ENCODE results near the gene PLB1.

The PLB1 gene

GRCh38 chr2:28602751-28603639 is 107.1 kb downstream of the PLB1 start:
- FAIRE-seq (no peak), DNase-seq (ENCODE audit: insufficient read length, low spot score) (no peak)
- TF ChIP-seq CTCF (IDR thresholded peaks at IDR 0.05; ENCODE audit: insufficient read depth, missing control alignments), result no peak

GRCh38 chr2:28603821-28604220 is 108.0 kb downstream of the PLB1 start:
- DNase-seq (ENCODE audit: insufficient read length, low spot score) (no peak), FAIRE-seq (no peak)
- TF ChIP-seq CTCF (IDR thresholded peaks at IDR 0.05; ENCODE audit: insufficient read depth, missing control alignments), result no peak

- no peak for FAIRE-seq
- no peak for DNase-seq (ENCODE audit: insufficient read length, low spot score)
- TF ChIP-seq CTCF (IDR thresholded peaks at IDR 0.05; ENCODE audit: insufficient read depth, missing control alignments), result no peak
Measured at GRCh38 chr2:28604284-28604843, 108.5 kb downstream of the PLB1 start.

- DNase-seq (ENCODE audit: insufficient read length, low spot score), result no peak
- FAIRE-seq, result no peak
- TF ChIP-seq CTCF (IDR thresholded peaks at IDR 0.05; ENCODE audit: insufficient read depth, missing control alignments), result peak; percentile 22
Measured at GRCh38 chr2:28606986-28607441, 111.2 kb downstream of the PLB1 start.

GRCh38 chr2:28607730-28608499 is 112.1 kb downstream of the PLB1 start:
- FAIRE-seq (no peak), DNase-seq (ENCODE audit: insufficient read length, low spot score) (no peak)
- no peak for TF ChIP-seq CTCF (IDR thresholded peaks at IDR 0.05; ENCODE audit: insufficient read depth, missing control alignments)

GRCh38 chr2:28608500-28609424 is 112.9 kb downstream of the PLB1 start:
- FAIRE-seq, result no peak
- no peak for DNase-seq (ENCODE audit: insufficient read length, low spot score)

More at GRCh38 chr2:28608500-28609424, 112.9 kb downstream of the PLB1 start:
- TF ChIP-seq CTCF (IDR thresholded peaks at IDR 0.05; ENCODE audit: insufficient read depth, missing control alignments), result no peak

Data from D721Med (cell line).